NCI-H526 treated with DMSO at 0.1 percent for 48 hours (cell line): Measurements from ENCODE around the gene SH3GL1.

Source experiments
- DNase-seq: peaks from one replicate; lab custom pipeline; 2025; lab: John Stamatoyannopoulos, UW

SH3GL1 gene

DNA sequence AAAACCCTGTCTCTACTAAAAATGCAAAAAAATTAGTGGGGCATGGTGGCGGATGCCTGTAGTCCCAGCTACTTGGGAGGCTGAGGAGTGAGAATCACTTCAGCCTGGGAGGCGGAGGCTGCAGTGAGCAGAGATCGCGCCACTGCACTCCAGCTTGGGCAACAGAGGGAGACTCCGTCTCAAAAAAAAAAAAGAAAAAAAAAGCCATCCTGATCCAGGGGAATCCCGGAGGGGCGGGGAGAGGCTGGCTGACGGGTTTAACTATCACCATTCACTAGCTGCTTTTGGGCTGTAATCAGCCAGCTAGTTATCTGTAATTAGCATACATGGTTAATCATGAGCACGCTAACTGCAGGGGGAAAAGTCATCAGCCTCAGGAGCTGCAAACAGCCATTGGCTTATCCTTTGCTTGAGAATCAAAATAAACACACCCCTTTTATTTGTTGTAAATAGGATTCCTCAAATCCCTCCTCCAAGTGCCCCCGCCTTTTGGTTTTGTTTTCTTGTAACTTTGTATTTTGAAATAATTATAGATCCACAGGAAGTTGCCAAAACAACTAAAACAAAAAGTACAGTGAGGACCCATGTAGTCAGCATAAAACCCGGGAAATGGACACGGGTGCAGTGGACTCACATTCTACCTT lies 86.4 kb downstream of the SH3GL1 start:
- DNase-seq: no peak
